ENCODE data around the gene KRT74.

The KRT74 gene

GRCh38 chr12:52573306-52573705 lies 337 bp downstream of the KRT74 start:
- no peak for DNase-seq (ENCODE audit: low spot score)

- no peak for DNase-seq (ENCODE audit: low spot score)
Observed at GRCh38 chr12:52570511-52570910, 3.1 kb downstream of the KRT74 start.

- no peak for DNase-seq (ENCODE audit: low spot score)
Observed at GRCh38 chr12:52568111-52568510, 5.5 kb downstream of the KRT74 start.

- DNase-seq (ENCODE audit: low spot score), result no peak
Observed at GRCh38 chr12:52566847-52567291, 6.8 kb downstream of the KRT74 start.

GRCh38 chr12:52564582-52564981 lies 9.1 kb downstream of the KRT74 start:
- DNase-seq (ENCODE audit: low spot score), result no peak

GRCh38 chr12:52561880-52562449 lies 11.7 kb downstream of the KRT74 start:
- DNase-seq (ENCODE audit: low spot score), result peak; percentile 44

- DNase-seq (ENCODE audit: low spot score), result no peak
Observed at GRCh38 chr12:52559979-52560378, 13.7 kb downstream of the KRT74 start.

GRCh38 chr12:52558781-52559445 lies 14.7 kb downstream of the KRT74 start:
- no peak for DNase-seq (ENCODE audit: low spot score)

- DNase-seq (ENCODE audit: low spot score), result no peak
Observed at GRCh38 chr12:52557476-52557875, 16.2 kb downstream of the KRT74 start.

- no peak for DNase-seq (ENCODE audit: low spot score)
Observed at GRCh38 chr12:52555577-52555976, 18.1 kb downstream of the KRT74 start.

- no peak for DNase-seq (ENCODE audit: low spot score)
Observed at GRCh38 chr12:52552681-52553195, 20.9 kb downstream of the KRT74 start, which contains the start of gene KRT71. KRT71 (minus strand) TSS chr12:52553145; CDS start chr12:52553077, 68 bp downstream.

GRCh38 chr12:52552055-52552454 lies 21.6 kb downstream of the KRT74 start:
- DNase-seq (ENCODE audit: low spot score), result no peak

- DNase-seq (ENCODE audit: low spot score), result no peak
Observed at GRCh38 chr12:52551216-52551865, 22.3 kb downstream of the KRT74 start.

- DNase-seq (ENCODE audit: low spot score), result no peak
Observed at GRCh38 chr12:52546126-52546525, 27.5 kb downstream of the KRT74 start.

GRCh38 chr12:52543985-52544883 lies 29.4 kb downstream of the KRT74 start:
- DNase-seq (ENCODE audit: low spot score), result peak; percentile 21

- DNase-seq (ENCODE audit: low spot score), result no peak
Observed at GRCh38 chr12:52542785-52543318, 30.8 kb downstream of the KRT74 start.

GRCh38 chr12:52542157-52542556 lies 31.5 kb downstream of the KRT74 start:
- no peak for DNase-seq (ENCODE audit: low spot score)

- DNase-seq (ENCODE audit: low spot score), result no peak
Observed at GRCh38 chr12:52541709-52542108, 31.9 kb downstream of the KRT74 start.

GRCh38 chr12:52540531-52540930 lies 33.1 kb downstream of the KRT74 start:
- no peak for DNase-seq (ENCODE audit: low spot score)

GRCh38 chr12:52539821-52540173 lies 33.8 kb downstream of the KRT74 start:
- no peak for DNase-seq (ENCODE audit: low spot score)

GRCh38 chr12:52539083-52539820 lies 34.4 kb downstream of the KRT74 start:
- no peak for DNase-seq (ENCODE audit: low spot score)

Measured in HuH-7 (cell line).